Upper lobe of right lung (tissue), 1 donor: ENCODE data around the gene NDUFA12. TPM values are rescaled to one million over a fixed set of nuclear protein-coding genes. Genes with fewer than 3 reads are reported as not detected.

Experiments used
- ATAC-seq: fragments of 200-7000 bp; cut with Tn5 transposase; one replicate; pipeline ENCODE4 v1.9.1; 2020; ENCODE audit warnings: mild to moderate bottlenecking, moderate library complexity
- DNase-seq: peaks from one replicate; pipeline ENCODE4 v3.0.0-alpha.2; 2020
- H3K27ac ChIP-seq: fragments of 200-600 bp; one replicate; pipeline ENCODE4 v1.8.0; 2022
- H3K27me3 ChIP-seq: fragments of 200-600 bp; one replicate; pipeline ENCODE4 v1.8.0; 2022; ENCODE audit warnings: mild to moderate bottlenecking
- H3K36me3 ChIP-seq: fragments of 200-600 bp; one replicate; pipeline ENCODE4 v1.8.0; 2022
- H3K4me1 ChIP-seq: fragments of 200-600 bp; one replicate; pipeline ENCODE4 v1.8.0; 2022
- H3K4me3 ChIP-seq: fragments of 200-600 bp; one replicate; pipeline ENCODE4 v1.8.0; 2022; ENCODE audit warnings: mild to moderate bottlenecking
- H3K9me3 ChIP-seq: fragments of 200-600 bp; one replicate; pipeline ENCODE4 v1.8.0; 2022
- intact Hi-C: fragments of 100-400 bp; cut with DNase I; formaldehyde crosslinking; loops from one replicate; pipeline ENCODE4 v1.11.0; 2022
- total RNA-seq: library from RNA; stranded (reverse); fragmentation: NEBNext Ultra II Directional; extraction: Animal tissue kit (Norgen Biotek cat#: 25700); gene quantifications from one replicate; pipeline ENCODE4 v1.2.1, GENCODE V29; 2021
- TF ChIP-seq, protein P1 (sequence below): fragments of 200-600 bp; IDR thresholded peaks from one replicate; pipeline ENCODE4 v1.8.0; 2022; ENCODE audit warnings: antibody characterized with exemption
- donor health status: DM: no; HTN: yes; CAD: no; lungs with severe emphysema.

NDUFA12 gene
- total RNA-seq, 1 donor from 2014 or later, result 71.8 TPM

DNA sequence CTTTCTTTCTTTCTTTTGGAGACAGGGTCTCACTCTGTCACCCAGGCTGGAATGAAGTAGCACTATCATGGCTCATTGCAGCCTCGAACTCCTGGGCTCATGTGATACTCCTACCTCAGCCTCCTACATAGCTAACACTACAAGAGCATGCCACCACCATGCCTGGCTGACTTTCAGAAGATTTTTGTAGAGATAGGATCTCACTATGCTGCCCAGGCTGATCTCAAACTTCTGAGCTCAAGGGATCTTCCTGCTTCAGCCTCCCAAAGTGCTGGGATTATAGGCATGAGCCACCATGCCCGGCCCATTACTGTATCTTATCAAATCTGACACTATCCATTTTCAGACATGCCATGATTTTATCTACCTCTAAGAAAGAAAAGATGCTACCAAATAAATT lies 31.6 kb downstream of the NDUFA12 start:
- DNase-seq (no peak), ATAC-seq (no peak)
- no peaks in the 10 kb centered on the region for H3K4me1 ChIP-seq
- H3K4me3 ChIP-seq, result no peak overlapping the region
- H3K36me3 ChIP-seq, result peaks cover 17% of the 10 kb centered on the region
- H3K27me3 ChIP-seq, result no peaks in the 10 kb centered on the region
- H3K9me3 ChIP-seq, result no peaks in the 10 kb centered on the region
- TF ChIP-seq, protein P1, sequence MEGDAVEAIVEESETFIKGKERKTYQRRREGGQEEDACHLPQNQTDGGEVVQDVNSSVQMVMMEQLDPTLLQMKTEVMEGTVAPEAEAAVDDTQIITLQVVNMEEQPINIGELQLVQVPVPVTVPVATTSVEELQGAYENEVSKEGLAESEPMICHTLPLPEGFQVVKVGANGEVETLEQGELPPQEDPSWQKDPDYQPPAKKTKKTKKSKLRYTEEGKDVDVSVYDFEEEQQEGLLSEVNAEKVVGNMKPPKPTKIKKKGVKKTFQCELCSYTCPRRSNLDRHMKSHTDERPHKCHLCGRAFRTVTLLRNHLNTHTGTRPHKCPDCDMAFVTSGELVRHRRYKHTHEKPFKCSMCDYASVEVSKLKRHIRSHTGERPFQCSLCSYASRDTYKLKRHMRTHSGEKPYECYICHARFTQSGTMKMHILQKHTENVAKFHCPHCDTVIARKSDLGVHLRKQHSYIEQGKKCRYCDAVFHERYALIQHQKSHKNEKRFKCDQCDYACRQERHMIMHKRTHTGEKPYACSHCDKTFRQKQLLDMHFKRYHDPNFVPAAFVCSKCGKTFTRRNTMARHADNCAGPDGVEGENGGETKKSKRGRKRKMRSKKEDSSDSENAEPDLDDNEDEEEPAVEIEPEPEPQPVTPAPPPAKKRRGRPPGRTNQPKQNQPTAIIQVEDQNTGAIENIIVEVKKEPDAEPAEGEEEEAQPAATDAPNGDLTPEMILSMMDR, result no peak
- intact Hi-C loops, result no loop called here
- H3K27ac ChIP-seq, result no peak overlapping the region

DNA sequence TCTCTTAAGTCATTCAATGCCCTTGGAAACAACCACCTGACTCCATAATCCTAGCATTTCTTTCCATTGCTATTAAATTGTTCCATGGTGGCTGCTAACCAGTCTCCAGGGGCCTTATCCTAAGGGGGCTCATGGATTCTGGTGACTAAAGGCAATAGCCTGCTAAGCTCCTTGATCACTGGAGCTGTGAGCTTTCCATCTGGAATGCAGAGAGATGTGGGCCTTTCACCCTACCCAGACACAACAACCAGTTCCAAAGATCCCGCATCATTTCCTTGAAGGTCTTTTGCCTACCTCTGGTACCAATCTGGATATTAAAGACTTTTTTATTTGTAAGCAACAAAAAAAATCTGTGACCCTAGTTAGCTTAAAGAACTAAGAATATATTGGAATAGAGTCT lies 32.9 kb downstream of the NDUFA12 start:
- intact Hi-C loops, result no loop called here
- no peak for ATAC-seq
- no peak overlapping the region for H3K27ac ChIP-seq

DNA sequence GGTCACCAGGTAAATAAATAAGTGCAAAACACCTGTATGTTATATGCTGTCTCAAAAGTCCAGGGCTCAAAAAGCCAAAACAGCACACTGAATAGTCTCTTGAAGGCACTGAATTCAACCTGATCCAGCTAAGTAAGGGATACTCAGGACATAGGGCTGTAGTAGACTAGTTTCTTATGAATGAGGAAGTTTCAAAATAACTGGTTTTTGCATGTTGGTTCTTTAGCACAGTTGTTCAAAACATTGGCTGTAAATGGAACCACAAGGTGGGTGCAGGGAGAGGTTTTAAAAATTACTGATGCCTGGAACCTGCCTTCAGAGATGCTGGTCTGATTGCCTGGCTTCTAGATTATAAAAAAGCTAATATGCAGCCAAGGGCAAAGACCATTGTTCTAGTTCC lies 34.1 kb downstream of the NDUFA12 start:
- ATAC-seq, result no peak
- intact Hi-C loops, result no loop called here
- H3K27me3 ChIP-seq, result no peaks in the 10 kb centered on the region
- no peak overlapping the region for H3K27ac ChIP-seq
- peaks cover 17% of the 10 kb centered on the region for H3K36me3 ChIP-seq
- no peak overlapping the region for H3K4me3 ChIP-seq
- no peaks in the 10 kb centered on the region for H3K4me1 ChIP-seq
- H3K9me3 ChIP-seq, result no peaks in the 10 kb centered on the region
- no peak for DNase-seq
- TF ChIP-seq, protein P1, result no peak

More for the DNA sequence above, 32.9 kb downstream of the NDUFA12 start:
- TF ChIP-seq, protein P1, result no peak
- Histone ChIP-seq H3K4me1 (no peaks in the 10 kb centered on the region), H3K27me3 (no peaks in the 10 kb centered on the region), H3K9me3 (no peaks in the 10 kb centered on the region), H3K4me3 (no peak overlapping the region), H3K36me3 (peaks cover 17% of the 10 kb centered on the region)
- no peak for DNase-seq

DNA sequence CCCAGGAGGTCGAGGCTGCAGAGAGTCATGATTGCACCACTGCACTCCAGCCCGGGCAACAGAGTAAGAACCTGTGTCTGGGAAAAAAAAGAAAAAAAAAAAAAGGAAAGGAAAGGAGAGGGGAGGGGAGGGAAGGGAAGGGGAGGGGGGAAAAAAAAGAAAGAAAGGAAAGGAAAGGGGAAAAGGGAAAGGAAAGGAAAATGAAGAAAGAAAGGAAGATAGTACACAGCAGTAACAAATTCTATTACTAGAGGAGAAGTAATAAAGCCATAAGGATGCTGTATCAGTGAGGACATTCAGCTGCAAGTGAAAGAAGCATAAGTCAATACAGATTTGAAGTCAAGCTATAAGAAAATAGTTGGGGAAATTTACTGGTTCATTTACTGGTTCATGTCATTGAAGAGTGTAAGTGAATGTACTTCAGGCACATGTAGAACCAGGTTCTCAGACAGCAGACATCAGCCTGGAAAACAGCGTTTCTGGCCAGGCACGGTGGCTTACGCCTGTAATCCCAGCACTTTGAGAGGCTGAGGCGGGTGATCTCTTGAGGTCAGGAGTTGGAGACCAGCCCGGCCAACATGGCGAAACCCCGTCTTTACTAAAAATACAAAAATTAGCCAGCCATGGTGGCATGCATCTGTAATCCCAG lies 37.4 kb downstream of the NDUFA12 start:
- Histone ChIP-seq H3K4me3 (no peak overlapping the region), H3K4me1 (no peaks in the 10 kb centered on the region), H3K27me3 (no peaks in the 10 kb centered on the region), H3K36me3 (peaks cover 13% of the 10 kb centered on the region), H3K27ac (no peak overlapping the region), H3K9me3 (no peaks in the 10 kb centered on the region)
- ATAC-seq, result no peak
- TF ChIP-seq, protein P1, result no peak
- no peak for DNase-seq
- intact Hi-C loops, result no loop called here

DNA sequence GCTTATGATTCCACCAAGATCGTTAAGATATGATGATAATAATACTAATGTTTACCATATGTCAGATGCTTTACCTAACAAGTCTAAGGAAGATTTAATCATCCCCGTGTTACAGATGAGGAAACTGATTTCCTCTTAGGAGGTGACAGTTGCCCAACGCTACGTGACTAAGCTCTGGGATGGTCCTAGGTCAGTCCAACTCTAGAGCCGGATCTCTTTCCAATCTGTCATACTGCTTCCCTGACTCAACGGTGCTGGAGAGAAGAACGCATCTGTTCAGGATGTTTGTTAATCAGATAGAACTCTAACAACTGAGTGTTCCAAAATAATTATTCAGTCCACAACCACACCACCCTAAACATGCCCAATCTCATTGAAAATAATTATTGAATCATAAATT lies 39.8 kb downstream of the NDUFA12 start:
- Histone ChIP-seq H3K4me1 (no peaks in the 10 kb centered on the region), H3K36me3 (no peaks in the 10 kb centered on the region), H3K27me3 (no peaks in the 10 kb centered on the region), H3K9me3 (no peaks in the 10 kb centered on the region), H3K4me3 (no peak overlapping the region), H3K27ac (no peak overlapping the region)
- no peak for DNase-seq
- ATAC-seq, result no peak
- TF ChIP-seq, protein P1, result no peak
- intact Hi-C loops, result no loop called here

DNA sequence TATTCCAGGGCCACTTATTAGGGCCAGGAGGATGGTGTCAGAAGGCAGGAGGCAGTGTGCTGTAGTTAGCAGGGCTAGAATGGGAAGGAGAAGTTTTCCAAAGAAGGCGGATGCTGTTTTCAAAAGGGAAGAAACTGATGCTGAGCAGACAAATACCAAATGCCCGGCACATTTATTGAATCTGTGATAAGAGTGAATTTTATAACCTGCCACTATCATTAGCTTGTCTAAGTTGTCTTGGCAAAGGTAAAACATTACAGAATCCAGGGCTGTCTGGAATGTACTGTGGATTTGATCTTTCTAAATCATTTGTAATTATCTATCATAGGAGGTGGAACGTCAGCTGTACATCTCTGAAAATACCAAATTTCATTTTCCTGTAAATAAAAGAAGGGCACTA lies 40.8 kb downstream of the NDUFA12 start:
- Histone ChIP-seq H3K4me3 (no peak overlapping the region), H3K27ac (no peak overlapping the region), H3K27me3 (no peaks in the 10 kb centered on the region), H3K9me3 (no peaks in the 10 kb centered on the region), H3K4me1 (no peaks in the 10 kb centered on the region), H3K36me3 (no peaks in the 10 kb centered on the region)
- intact Hi-C loops, result no loop called here
- TF ChIP-seq, protein P1, result no peak
- ATAC-seq (no peak), DNase-seq (no peak)
